ENCODE results near the gene SNED1.

- TF ChIP-seq CTCF (IDR thresholded peaks at IDR 0.05; ENCODE audit: low read depth, low read length, poor library complexity, severe bottlenecking) (no peak), EZH2phosphoT487 (IDR thresholded peaks at IDR 0.05; ENCODE audit: borderline replicate concordance, low read length) (no peak)
Observed at GRCh38 chr2:241091201-241091600, 92.8 kb downstream of the SNED1 start.

Data from DOHH2 (cell line).